GM19438 (cell line): ENCODE results near the gene MAP3K20.
"Not testable (repeated sequence)": the region's sequence is repeated elsewhere in the genome, so short reads cannot be mapped to it uniquely, and the experiment has no call there.

Source experiments
- ATAC-seq: cut with Tn5 transposase; IDR thresholded peaks from one replicate; pipeline ENCODE4 v1.9.1; 2021; ENCODE audit warnings: low read depth; ENCODE audit not compliant: unreplicated experiment

MAP3K20 gene

GRCh38 chr2:173299764-173300163, 224.1 kb downstream of the MAP3K20 start:
- no peak for ATAC-seq

- ATAC-seq: no peak
Observed at GRCh38 chr2:173300458-173300857, 224.8 kb downstream of the MAP3K20 start.

- not testable (repeated sequence) for ATAC-seq
Observed at GRCh38 chr2:173301549-173301948, 225.9 kb downstream of the MAP3K20 start.

GRCh38 chr2:173305303-173305702, 229.7 kb downstream of the MAP3K20 start:
- ATAC-seq: no peak

GRCh38 chr2:173307293-173307692, 231.6 kb downstream of the MAP3K20 start:
- no peak for ATAC-seq

- not testable (repeated sequence) for ATAC-seq
Observed at GRCh38 chr2:173309370-173309769, 233.7 kb downstream of the MAP3K20 start.

GRCh38 chr2:173311844-173312606, 236.4 kb downstream of the MAP3K20 start:
- no peak for ATAC-seq
